Skin of body (tissue), 2 donors: ENCODE results near the gene FGGY. TPM values are rescaled to one million over a fixed set of nuclear protein-coding genes. Genes with fewer than 3 reads are reported as not detected.
"Not testable (repeated sequence)": the region's sequence is repeated elsewhere in the genome, so short reads cannot be mapped to it uniquely, and the experiment has no call there.

Experiments
- DNase-seq: peaks from one replicate; lab custom pipeline; 2025; lab: John Stamatoyannopoulos, UW
- total RNA-seq: library from RNA; depleted of rRNA; stranded (reverse); fragments of >200 nt; gene quantifications from one replicate; pipeline ENCODE4 v1.2.3, GENCODE V29; 2014

Gene FGGY
- total RNA-seq, 1 donor from 2014 or later: 24.9 TPM

- no peak for DNase-seq
Measured at GRCh38 chr1:59438058-59438560, 141.2 kb downstream of the FGGY start.

- DNase-seq: no peak
Measured at GRCh38 chr1:59442492-59442891, 145.6 kb downstream of the FGGY start.

GRCh38 chr1:59443310-59443709 is 146.4 kb downstream of the FGGY start:
- no peak for DNase-seq

- no peak for DNase-seq
Measured at GRCh38 chr1:59444520-59444919, 147.6 kb downstream of the FGGY start.

GRCh38 chr1:59445040-59445439 is 148.1 kb downstream of the FGGY start:
- DNase-seq: no peak

GRCh38 chr1:59446257-59446901 is 149.5 kb downstream of the FGGY start:
- DNase-seq: peak; percentile 59

- no peak for DNase-seq
Measured at GRCh38 chr1:59452026-59452425, 155.1 kb downstream of the FGGY start.

- DNase-seq: no peak
Measured at GRCh38 chr1:59452559-59452958, 155.7 kb downstream of the FGGY start.

GRCh38 chr1:59453297-59453968 is 156.5 kb downstream of the FGGY start:
- DNase-seq: no peak

- no peak for DNase-seq
Measured at GRCh38 chr1:59455206-59455605, 158.3 kb downstream of the FGGY start.

GRCh38 chr1:59457786-59458185 is 160.9 kb downstream of the FGGY start:
- DNase-seq: no peak

- no peak for DNase-seq
Measured at GRCh38 chr1:59458884-59459283, 162.0 kb downstream of the FGGY start.

- DNase-seq: not testable (repeated sequence)
Measured at GRCh38 chr1:59462942-59463341, 166.0 kb downstream of the FGGY start.

GRCh38 chr1:59465478-59465877 is 168.6 kb downstream of the FGGY start:
- not testable (repeated sequence) for DNase-seq

GRCh38 chr1:59468828-59469428 is 172.0 kb downstream of the FGGY start:
- no peak for DNase-seq

- DNase-seq: not testable (repeated sequence)
Measured at GRCh38 chr1:59471991-59472570, 175.2 kb downstream of the FGGY start.

- no peak for DNase-seq
Measured at GRCh38 chr1:59473831-59474230, 176.9 kb downstream of the FGGY start.

GRCh38 chr1:59474496-59474895 is 177.6 kb downstream of the FGGY start:
- no peak for DNase-seq

- DNase-seq: no peak
Measured at GRCh38 chr1:59475737-59476136, 178.8 kb downstream of the FGGY start.

GRCh38 chr1:59477286-59477685 is 180.4 kb downstream of the FGGY start:
- no peak for DNase-seq

- DNase-seq: no peak
Measured at GRCh38 chr1:59477867-59478266, 181.0 kb downstream of the FGGY start.

- no peak for DNase-seq
Measured at GRCh38 chr1:59478822-59479221, 181.9 kb downstream of the FGGY start.
